Cerebellar nuclear complex (tissue), 1 donor: Measurements from ENCODE around the gene OR2M4.
"Not testable (repeated sequence)": the region's sequence is repeated elsewhere in the genome, so short reads cannot be mapped to it uniquely, and the experiment has no call there.

Source experiments
- DNase-seq, 2 experiments: peaks; one replicate each; lab custom pipeline; 2025; lab: John Stamatoyannopoulos, UW

The OR2M4 gene, protein sequence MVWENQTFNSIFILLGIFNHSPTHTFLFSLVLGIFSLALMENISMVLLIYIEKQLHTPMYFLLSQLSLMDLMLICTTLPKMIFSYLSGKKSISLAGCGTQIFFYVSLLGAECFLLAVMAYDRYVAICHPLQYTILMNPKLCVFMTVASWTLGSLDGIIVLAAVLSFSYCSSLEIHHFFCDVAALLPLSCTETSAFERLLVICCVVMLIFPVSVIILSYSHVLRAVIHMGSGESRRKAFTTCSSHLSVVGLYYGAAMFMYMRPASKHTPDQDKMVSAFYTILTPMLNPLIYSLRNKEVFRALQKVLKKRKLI

DNA sequence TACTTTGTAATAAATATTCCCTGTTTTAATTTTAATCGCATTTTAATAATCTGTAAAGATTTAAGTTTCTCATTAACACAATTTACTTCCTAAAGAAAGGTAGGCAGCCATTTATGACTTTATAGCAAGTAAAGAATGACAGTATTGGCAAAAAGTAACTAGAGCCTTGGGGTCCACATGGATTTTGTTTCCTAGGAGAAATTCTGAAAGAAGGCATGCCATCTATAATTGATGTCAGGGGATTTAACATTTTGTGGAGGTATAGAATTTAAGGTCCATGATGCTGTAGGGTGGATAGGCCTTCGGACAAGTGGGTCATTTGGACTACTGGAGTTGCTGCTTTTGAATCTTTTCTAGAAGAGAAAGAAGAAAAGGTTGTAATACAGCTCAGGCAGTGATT lies at the start of gene OR2M4:
OR2M4 (plus strand) TSS at position 301 of the 400 bp plus-strand sequence. CDS start 7,512 bp downstream, outside the sequence.
- no peak for DNase-seq

DNA sequence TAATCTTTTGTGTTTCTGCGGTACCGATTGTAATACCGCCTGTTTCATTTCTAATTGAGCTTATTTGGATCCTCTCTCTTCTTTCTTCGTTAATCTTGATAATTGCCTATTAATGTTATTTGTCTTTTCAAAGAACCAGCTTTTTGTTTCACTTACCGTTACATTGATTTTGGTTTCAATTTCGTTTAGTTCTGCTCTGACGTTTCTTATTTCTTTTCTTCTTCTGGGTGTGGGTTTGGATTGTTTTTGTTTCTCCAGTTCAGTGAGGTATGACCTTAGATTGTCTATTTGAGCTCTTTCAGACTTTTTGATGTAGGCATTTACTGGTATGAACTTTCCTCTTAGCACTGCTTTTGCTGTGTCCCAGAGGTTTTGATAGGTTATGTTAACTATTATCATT lies 47.2 kb upstream of the OR2M4 start:
- DNase-seq = no peak

DNA sequence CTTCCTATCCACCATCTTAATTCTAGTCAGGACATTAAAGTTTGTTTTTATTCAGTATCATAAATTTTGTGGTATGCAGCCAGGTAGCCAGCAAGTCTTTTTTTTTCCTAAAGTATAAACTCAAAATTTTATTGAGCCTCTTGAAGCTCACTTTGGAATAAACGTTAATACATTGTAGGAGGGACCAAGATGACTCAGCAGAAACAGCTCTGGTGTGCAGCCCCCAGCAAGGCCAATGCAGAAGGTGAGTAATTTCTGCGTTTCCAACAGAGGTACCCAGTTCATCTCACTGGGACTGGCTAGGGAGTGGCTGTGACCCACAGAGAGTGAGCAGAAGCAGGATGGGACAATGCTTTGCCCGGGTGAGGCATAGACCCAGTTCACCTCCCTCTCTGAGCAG lies 43.9 kb upstream of the OR2M4 start:
- DNase-seq = no peak

DNA sequence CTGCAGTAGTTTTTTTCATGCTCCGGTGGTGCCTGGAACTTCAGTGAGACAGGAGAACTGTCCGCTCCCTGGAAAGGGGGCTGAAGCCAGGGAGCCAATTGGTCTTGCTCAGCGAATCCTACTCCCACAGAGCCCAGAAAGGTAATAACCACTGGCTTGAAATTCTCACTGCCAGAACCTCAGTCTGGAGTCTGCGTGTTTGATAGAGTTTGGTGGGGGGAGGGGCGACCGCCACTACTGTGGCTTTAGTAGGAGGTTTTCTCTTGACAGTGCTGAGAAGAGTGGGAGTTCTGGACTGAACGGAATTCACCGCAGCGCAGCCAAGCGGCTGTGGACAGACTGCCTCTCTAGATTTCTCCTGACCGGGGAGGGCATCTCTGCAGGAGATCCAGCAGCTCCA lies 42.2 kb upstream of the OR2M4 start:
- no peak for DNase-seq

DNA sequence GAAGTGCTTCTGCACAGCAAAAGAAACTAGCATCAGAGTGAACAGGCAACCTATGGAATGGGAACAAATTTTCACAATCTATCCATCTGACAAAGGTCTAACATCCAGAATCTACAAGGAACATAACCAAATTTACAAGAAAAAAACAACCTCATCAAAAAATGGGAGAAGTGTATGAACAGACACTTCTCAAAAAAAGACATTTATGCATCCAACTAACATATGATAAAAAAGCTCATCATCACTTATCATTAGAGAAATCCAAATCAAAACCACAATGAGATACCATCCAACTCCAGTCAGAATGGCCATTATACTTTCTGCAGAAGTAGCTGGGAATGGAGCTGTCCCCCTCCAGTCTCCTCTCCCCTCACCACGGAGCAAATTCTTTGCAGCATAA lies 37.1 kb upstream of the OR2M4 start:
- no peak for DNase-seq

DNA sequence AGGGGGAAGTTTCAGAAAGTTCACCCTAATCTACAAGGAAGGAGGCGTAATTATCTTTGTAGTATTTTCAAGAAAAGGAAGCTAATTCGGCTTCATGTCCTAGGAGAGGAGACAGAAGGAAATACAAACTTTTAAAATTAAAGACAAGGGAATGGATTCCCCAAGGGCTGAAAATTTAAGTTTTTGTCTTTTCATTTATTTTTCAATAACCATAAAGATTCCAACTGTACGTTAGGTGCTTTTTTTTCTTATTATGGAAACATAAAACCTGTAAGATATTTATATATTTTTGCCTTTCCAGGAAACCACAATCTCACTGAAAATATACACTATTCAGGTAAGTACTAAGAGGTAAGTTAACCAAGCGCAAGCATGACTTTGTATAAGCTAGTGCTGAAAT lies 34.3 kb upstream of the OR2M4 start, which contains the start of gene OR2M3:
OR2M3 (plus strand) TSS at position 301 of the 400 bp plus-strand sequence. CDS start 5,803 bp downstream, outside the sequence.
- DNase-seq = no peak

DNA sequence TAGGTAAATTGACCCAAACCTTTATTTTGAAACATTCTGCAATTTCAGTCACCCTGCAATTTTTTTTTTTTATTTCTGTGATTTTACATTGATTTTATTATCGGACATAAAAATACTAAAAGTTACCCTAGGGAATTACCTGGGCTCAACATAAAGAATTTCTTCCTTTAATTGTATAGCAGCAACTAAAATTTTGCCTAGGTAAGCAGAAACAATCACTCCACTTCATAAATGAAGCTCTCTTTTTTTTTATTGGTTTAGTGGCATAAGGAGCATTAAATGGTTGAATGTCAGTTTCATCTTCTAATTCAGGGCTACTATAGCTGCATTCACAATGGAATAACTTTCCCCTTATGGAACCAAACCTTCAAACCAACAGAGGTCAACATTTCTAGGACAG lies 15.3 kb upstream of the OR2M4 start:
- no peak for DNase-seq

DNA sequence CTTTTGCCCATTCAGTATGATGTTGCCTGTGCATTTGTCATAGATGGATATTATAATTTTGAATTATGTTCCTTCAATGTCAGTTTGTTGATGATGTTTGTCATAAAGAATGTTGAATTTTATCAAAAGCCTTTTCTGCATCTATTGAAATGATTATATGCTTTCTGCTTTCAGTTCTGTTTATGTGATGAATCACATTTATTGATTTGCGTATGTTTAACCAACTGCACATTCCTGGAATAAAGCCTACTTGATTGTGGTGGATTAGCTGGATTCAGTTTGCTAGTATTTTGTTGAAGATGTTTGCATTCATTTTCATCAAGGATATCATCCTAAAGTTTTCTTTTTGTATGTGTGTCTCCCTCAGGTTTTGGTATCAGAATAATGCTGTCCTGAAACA lies 5.7 kb upstream of the OR2M4 start:
- DNase-seq = no peak

DNA sequence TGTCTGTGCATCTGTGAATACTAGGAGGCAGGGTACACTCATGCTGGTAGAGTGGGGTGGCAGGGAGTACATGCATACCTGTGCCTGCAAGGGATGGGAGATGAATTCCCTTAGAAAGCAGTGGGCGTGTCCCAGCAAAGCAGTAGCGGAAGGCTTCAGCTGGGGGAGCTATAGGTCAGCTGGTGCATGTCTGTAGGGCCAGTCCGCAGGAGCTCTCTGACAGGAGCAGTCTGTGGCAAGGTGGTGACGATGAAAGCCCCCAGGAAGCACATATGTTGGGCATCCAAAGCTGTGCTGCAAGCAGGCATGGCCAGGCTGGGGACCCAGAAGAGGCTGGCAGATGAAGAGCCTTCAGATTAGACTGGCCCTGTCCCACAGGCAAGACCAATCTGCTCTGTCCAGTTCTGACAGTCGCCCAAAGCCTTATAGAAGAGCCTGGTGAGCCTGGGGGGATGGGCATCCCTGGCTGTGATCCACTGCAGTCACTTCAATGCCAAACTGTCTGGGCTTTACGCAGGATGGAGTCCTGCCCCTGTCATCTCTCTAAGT lies 1.8 kb upstream of the OR2M4 start:
- no peak for DNase-seq

DNA sequence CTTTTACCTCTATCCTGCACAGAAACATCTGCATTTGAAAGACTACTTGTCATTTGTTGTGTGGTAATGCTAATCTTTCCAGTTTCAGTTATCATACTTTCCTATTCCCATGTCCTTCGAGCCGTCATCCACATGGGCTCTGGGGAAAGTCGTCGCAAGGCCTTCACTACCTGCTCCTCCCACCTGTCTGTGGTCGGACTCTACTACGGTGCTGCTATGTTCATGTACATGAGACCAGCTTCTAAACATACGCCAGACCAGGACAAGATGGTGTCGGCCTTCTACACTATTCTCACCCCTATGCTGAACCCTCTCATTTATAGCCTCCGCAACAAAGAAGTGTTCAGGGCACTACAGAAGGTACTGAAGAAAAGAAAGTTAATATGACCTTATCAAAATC lies 8.3 kb downstream of the OR2M4 start:
- no peak for DNase-seq

DNA sequence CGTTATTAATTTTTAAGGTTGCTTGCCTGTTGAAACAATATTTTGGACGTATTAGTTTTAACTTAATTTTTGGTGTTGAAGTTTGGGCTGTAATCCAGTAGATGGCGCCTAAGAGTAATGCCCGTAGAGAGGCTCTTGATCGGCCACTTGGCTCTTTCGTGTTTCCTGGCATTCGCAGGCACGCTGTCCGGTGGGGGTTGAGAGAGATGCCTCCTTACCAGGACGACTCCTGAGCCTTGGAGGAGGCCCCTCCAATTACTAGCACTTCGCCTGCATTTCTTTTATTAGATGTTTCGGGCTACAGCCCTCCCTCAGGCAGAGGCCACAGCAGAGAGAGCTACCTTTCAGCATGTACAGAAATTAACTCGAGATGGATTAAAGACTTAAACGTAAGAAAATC lies 12.0 kb downstream of the OR2M4 start:
- no peak for DNase-seq

DNA sequence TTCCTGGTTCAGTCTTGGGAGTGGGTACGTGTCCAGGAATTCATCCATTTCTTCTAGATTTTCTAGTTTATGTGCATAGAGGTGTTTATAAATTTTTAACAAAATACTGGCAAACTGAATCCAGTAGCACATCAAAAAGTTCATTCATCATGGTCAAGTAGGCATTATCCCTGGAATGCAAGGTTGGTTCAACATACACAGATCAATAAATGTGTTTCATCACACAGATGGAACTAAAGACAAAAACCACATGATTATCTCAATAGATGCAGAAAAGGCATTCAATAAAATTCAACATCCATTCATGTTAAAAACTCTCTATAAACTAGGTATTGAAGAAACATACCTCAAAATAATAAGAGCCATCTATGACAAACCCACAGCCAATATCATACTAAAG lies 28.1 kb downstream of the OR2M4 start:
- DNase-seq = not testable (repeated sequence)

DNA sequence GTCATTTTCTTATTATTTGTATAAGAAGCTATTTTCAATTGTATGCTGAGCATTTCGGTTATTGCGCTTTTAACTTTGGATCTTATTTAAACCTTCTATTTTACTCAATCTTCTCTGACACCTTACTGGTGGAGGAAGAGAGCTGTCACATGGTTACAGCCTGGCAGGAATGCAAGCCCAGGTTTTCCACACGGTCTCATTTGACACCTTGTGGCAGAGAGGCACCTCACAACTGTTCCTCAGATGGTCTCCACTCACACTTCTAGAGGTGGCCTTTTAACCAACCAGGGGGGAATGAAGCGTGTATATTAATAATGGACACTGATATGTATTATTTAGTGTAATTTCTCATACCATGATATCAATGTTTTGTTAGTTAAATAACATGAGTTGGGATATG lies 37.0 kb downstream of the OR2M4 start:
- DNase-seq = no peak

DNA sequence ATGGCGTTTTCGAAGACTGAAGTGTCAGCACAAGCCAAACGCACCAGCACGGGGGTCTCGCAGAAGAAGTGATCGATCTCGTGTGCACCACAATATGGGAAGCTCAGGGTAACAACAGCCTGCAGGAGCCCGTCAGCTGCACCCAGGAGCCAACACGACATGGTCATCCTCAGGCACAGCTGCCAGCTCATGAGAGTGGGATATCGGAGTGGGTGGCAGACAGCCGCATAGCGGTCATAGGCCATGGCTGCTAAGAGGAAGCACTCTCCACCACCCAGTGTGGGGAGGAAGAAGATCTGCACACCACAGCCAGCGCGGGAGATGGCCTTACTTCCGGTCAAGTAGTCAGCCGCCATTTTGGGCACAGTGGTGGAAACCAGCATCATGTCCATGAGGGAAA lies 42.0 kb downstream of the OR2M4 start:
- DNase-seq = not testable (repeated sequence)

DNA sequence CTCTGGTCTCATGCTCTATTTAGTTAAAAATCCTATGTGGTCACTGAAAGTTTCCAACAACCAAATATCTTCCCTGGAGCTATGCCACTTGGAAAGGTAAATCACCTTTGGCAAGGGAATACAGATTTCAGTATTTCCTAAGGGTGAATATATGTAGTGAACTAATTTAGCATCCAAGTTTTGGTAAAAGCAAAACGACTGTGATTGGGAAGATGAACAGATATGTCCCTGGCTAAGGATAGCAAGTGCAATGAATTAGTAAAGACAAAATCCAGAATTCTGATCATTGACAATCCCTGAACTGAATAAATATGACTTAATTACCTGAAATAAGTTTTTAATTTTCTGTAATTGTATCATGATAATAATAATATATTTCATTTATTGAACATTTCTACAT lies 46.7 kb downstream of the OR2M4 start, which contains the start of gene OR2T33:
OR2T33 (minus strand) TSS at position 101 of the 400 bp plus-strand sequence. CDS start 4,162 bp downstream, outside the sequence.
- no peak for DNase-seq

DNA sequence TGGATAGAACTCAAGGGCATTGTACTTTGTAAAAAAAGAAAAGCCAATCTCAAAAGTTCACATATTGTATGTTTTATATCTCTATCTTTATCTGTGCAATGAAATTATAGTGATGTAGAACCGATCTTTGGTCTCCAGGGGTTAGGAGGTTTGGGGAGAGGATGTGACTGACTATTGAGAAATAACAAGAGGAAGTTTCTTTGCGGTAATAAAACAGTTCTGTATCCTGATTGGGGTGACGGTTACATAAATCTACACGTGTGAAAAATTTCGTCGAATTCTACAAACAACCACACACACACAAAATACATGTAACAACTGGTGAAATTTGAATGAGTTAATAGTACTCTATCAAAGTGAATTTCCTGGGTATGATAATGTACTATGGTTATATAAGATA lies 57.2 kb downstream of the OR2M4 start:
- no peak for DNase-seq
